WTC11 (cell line): ENCODE results near the gene HBA2. TPM values are rescaled to one million over a fixed set of nuclear protein-coding genes. Genes with fewer than 3 reads are reported as not detected.

Experiments
- ATAC-seq: fragments of 200-7000 bp; cut with Tn5 transposase; 2 replicates; pipeline ENCODE4 v1.10.0; 2021; ENCODE audit warnings: mild to moderate bottlenecking, moderate library complexity
- CTCF ChIA-PET: fragments of 300-600 bp; sonication (Branson Sonifier 250); formaldehyde crosslinking; loops from one replicate; lab custom pipeline; 2021; ENCODE audit warnings: antibody characterized with exemption; lab: Charles Lee
- POLR2A ChIA-PET: fragments of 350-600 bp; sonication (Branson Sonifier 250); formaldehyde crosslinking; loops from one replicate; lab custom pipeline; 2021; ENCODE audit warnings: antibody characterized with exemption; lab: Charles Lee
- DNase-seq: peaks from one replicate; pipeline ENCODE4 v3.0.0; 2021; ENCODE audit warnings: low spot score
- H3K27ac Mint-ChIP-seq: 2 replicates; pipeline ENCODE4 v1.8.0; 2021; ENCODE audit warnings: mixed read lengths
- H3K27me3 Mint-ChIP-seq: 2 replicates; pipeline ENCODE4 v1.8.0; 2021; ENCODE audit warnings: low read depth, mild to moderate bottlenecking, moderate library complexity, mixed read lengths
- H3K36me3 Mint-ChIP-seq: 2 replicates; pipeline ENCODE4 v1.8.0; 2021; ENCODE audit warnings: mixed read lengths
- H3K4me1 Mint-ChIP-seq: 2 replicates; pipeline ENCODE4 v1.8.0; 2022; ENCODE audit warnings: mixed read lengths
- H3K4me3 Mint-ChIP-seq: 2 replicates; pipeline ENCODE4 v1.8.0; 2021; ENCODE audit warnings: mild to moderate bottlenecking, moderate library complexity, mixed read lengths
- H3K9me3 Mint-ChIP-seq: 2 replicates; pipeline ENCODE4 v1.8.0; 2021; ENCODE audit warnings: mixed read lengths
- ATF1 ChIP-seq: sonication (generic); formaldehyde crosslinking; IDR thresholded peaks from 2 replicates; pipeline ENCODE4 v1.8.1; 2023; ENCODE audit warnings: mild to moderate bottlenecking, moderate library complexity, missing genetic modification reagents
- GABPB1 ChIP-seq: sonication (generic); formaldehyde crosslinking; IDR thresholded peaks from 2 replicates; pipeline ENCODE4 v1.8.1; 2023; ENCODE audit warnings: mild to moderate bottlenecking, missing genetic modification reagents
- HMGA2 ChIP-seq: fragments of 250-450 bp; sonication (Bioruptor Pico); IDR thresholded peaks from 2 replicates; pipeline ENCODE4 v1.4.0; 2021; ENCODE audit warnings: mild to moderate bottlenecking, moderate library complexity
- IRF2 ChIP-seq: sonication (generic); formaldehyde crosslinking; IDR thresholded peaks from 2 replicates; pipeline ENCODE4 v1.8.0; 2022; ENCODE audit warnings: low read depth, missing genetic modification reagents, borderline replicate concordance
- OVOL2 ChIP-seq: fragments of 250-450 bp; sonication (Bioruptor Pico); IDR thresholded peaks from 2 replicates; pipeline ENCODE4 v1.9.0; 2021; ENCODE audit warnings: mild to moderate bottlenecking, borderline replicate concordance
- RELA ChIP-seq: sonication (generic); formaldehyde crosslinking; IDR thresholded peaks from 2 replicates; pipeline ENCODE4 v1.8.1; 2022; ENCODE audit warnings: missing genetic modification reagents, mild to moderate bottlenecking, borderline replicate concordance
- SMAD3 ChIP-seq: sonication (generic); formaldehyde crosslinking; IDR thresholded peaks from 2 replicates; pipeline ENCODE4 v1.8.0; 2022; ENCODE audit warnings: missing genetic modification reagents, mild to moderate bottlenecking, borderline replicate concordance
- TCF7 ChIP-seq: sonication (generic); formaldehyde crosslinking; IDR thresholded peaks from 2 replicates; pipeline ENCODE4 v1.8.0; 2022; ENCODE audit warnings: mild to moderate bottlenecking, low read depth, missing genetic modification reagents, moderate library complexity
- ZBTB21 ChIP-seq: sonication (generic); formaldehyde crosslinking; IDR thresholded peaks from 2 replicates; pipeline ENCODE4 v1.8.1; 2023; ENCODE audit warnings: mild to moderate bottlenecking, missing genetic modification reagents, borderline replicate concordance
- ZNF219 ChIP-seq: sonication (generic); formaldehyde crosslinking; IDR thresholded peaks from 2 replicates; pipeline ENCODE4 v1.8.0; 2023; ENCODE audit warnings: missing genetic modification reagents, mild to moderate bottlenecking, borderline replicate concordance
- ZNF232 ChIP-seq: sonication (generic); formaldehyde crosslinking; IDR thresholded peaks from 2 replicates; pipeline ENCODE4 v1.8.0; 2022; ENCODE audit warnings: mild to moderate bottlenecking, missing genetic modification reagents
- ZNF263 ChIP-seq: sonication (generic); formaldehyde crosslinking; IDR thresholded peaks from 2 replicates; pipeline ENCODE4 v1.8.1; 2022; ENCODE audit warnings: low read depth, mild to moderate bottlenecking, moderate library complexity, missing genetic modification reagents
- ZNF416 ChIP-seq: fragments of 250-450 bp; sonication (Bioruptor Pico); IDR thresholded peaks from 2 replicates; pipeline ENCODE4 v1.9.0; 2021; ENCODE audit warnings: mild to moderate bottlenecking, inconsistent platforms
- total RNA-seq: library from RNA; stranded (reverse); gene quantifications from 3 replicates; pipeline ENCODE4 v1.2.3, GENCODE V29; 2021
- TF ChIP-seq, protein P1 (sequence below): sonication (generic); formaldehyde crosslinking; IDR thresholded peaks from 2 replicates; pipeline ENCODE4 v1.8.1; 2023; ENCODE audit warnings: mild to moderate bottlenecking, missing genetic modification reagents
- TF ChIP-seq, protein P2 (sequence below): sonication (generic); formaldehyde crosslinking; conservative IDR thresholded peaks from 2 replicates; pipeline ENCODE4 v1.8.1; 2022; ENCODE audit warnings: mild to moderate bottlenecking, missing genetic modification reagents
- TF ChIP-seq, protein P3 (sequence below): fragments of 250-450 bp; sonication (Bioruptor Pico); IDR thresholded peaks from 2 replicates; pipeline ENCODE4 v1.8.0; 2021; ENCODE audit warnings: mild to moderate bottlenecking
- TF ChIP-seq, protein P4 (sequence below): fragments of 250-450 bp; sonication (Bioruptor Pico); IDR thresholded peaks from 2 replicates; pipeline ENCODE4 v1.9.0; 2021; ENCODE audit warnings: mild to moderate bottlenecking, borderline replicate concordance
- TF ChIP-seq, protein P5 (sequence below): sonication (generic); formaldehyde crosslinking; conservative IDR thresholded peaks from 2 replicates; pipeline ENCODE4 v1.8.1; 2023; ENCODE audit warnings: mild to moderate bottlenecking, low read depth, missing genetic modification reagents, moderate library complexity

HBA2 gene
- total RNA-seq, 1 experiment from 2014 or later, result 2.4 TPM

DNA sequence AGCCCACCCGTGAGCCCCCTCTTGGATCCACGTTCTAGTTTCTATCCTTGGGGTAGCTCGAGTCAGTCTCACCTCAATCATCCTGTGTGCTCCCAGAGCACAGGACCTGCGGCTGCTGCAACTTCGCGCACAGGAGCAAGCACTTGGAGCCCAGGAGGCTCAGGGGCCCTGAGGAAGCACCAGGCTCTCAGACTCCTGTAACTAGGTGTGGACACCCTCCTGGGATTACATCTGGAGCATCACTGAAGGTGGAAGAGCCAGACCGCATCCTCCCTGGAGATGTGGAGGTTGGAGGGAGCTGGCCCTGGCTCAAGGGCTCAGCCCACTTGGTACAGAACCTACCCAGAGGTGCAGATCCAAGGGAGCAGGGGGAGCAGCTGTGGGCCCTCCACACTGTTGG is 10.3 kb downstream of the HBA2 start:
- TF ChIP-seq IRF2, result no peak
- no peak for TF ChIP-seq ATF1
- TF ChIP-seq, protein P1, sequence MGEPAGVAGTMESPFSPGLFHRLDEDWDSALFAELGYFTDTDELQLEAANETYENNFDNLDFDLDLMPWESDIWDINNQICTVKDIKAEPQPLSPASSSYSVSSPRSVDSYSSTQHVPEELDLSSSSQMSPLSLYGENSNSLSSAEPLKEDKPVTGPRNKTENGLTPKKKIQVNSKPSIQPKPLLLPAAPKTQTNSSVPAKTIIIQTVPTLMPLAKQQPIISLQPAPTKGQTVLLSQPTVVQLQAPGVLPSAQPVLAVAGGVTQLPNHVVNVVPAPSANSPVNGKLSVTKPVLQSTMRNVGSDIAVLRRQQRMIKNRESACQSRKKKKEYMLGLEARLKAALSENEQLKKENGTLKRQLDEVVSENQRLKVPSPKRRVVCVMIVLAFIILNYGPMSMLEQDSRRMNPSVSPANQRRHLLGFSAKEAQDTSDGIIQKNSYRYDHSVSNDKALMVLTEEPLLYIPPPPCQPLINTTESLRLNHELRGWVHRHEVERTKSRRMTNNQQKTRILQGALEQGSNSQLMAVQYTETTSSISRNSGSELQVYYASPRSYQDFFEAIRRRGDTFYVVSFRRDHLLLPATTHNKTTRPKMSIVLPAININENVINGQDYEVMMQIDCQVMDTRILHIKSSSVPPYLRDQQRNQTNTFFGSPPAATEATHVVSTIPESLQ, result no peak
- H3K27me3 Mint-ChIP-seq, result peaks cover 28% of the 10 kb centered on the region
- no peaks in the 10 kb centered on the region for H3K9me3 Mint-ChIP-seq
- no peak overlapping the region for H3K4me3 Mint-ChIP-seq
- DNase-seq (no peak), ATAC-seq (no peak)
- ChIA-PET POLR2A (no interaction called here), CTCF (interaction anchor here (0.6 to 4.8 kb wide), 6 partner anchors 65 to 170 kb away, joined by 3 to 50 read pairs (median 8); no protein-coding TSS in a partner anchor)
- peak overlapping the region; percentile 81 for H3K27ac Mint-ChIP-seq
- peaks cover 8% of the 10 kb centered on the region for H3K36me3 Mint-ChIP-seq
- H3K4me1 Mint-ChIP-seq, result no peaks in the 10 kb centered on the region

DNA sequence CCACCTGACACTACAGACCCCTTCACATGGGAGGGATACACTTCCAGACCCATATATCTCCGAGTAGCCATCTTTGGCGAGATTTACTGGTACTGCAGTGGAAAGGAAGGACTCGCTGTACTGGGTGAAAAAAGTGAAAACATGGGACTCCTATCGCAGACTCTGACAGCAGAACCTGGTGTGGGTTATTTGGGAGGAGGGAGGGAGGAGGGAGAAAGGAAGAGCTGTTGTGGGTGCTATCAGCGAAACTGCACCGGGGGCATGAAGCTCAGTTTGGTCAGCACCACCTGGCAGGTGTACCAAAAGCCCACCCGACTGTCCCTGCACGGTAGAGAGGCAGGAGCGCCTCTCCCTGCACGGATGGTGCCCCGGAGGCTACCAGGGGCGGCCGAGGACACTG is 12.5 kb downstream of the HBA2 start:
- H3K27ac Mint-ChIP-seq, result no peak overlapping the region
- no peaks in the 10 kb centered on the region for H3K4me1 Mint-ChIP-seq
- no peaks in the 10 kb centered on the region for H3K9me3 Mint-ChIP-seq
- H3K27me3 Mint-ChIP-seq, result peaks cover 6% of the 10 kb centered on the region
- DNase-seq (no peak), ATAC-seq (no peak)
- H3K36me3 Mint-ChIP-seq, result peaks cover 27% of the 10 kb centered on the region
- TF ChIP-seq, protein P2, sequence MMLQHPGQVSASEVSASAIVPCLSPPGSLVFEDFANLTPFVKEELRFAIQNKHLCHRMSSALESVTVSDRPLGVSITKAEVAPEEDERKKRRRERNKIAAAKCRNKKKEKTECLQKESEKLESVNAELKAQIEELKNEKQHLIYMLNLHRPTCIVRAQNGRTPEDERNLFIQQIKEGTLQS (CRISPR knock-in tag), result no peak
- TF ChIP-seq GABPB1 (CRISPR knock-in tag), result no peak
- TF ChIP-seq, protein P3, sequence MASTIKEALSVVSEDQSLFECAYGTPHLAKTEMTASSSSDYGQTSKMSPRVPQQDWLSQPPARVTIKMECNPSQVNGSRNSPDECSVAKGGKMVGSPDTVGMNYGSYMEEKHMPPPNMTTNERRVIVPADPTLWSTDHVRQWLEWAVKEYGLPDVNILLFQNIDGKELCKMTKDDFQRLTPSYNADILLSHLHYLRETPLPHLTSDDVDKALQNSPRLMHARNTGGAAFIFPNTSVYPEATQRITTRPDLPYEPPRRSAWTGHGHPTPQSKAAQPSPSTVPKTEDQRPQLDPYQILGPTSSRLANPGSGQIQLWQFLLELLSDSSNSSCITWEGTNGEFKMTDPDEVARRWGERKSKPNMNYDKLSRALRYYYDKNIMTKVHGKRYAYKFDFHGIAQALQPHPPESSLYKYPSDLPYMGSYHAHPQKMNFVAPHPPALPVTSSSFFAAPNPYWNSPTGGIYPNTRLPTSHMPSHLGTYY, result no peak
- TF ChIP-seq ZBTB21, result no peak
- TF ChIP-seq ZNF232 (CRISPR knock-in tag), result no peak
- TF ChIP-seq, protein P4, sequence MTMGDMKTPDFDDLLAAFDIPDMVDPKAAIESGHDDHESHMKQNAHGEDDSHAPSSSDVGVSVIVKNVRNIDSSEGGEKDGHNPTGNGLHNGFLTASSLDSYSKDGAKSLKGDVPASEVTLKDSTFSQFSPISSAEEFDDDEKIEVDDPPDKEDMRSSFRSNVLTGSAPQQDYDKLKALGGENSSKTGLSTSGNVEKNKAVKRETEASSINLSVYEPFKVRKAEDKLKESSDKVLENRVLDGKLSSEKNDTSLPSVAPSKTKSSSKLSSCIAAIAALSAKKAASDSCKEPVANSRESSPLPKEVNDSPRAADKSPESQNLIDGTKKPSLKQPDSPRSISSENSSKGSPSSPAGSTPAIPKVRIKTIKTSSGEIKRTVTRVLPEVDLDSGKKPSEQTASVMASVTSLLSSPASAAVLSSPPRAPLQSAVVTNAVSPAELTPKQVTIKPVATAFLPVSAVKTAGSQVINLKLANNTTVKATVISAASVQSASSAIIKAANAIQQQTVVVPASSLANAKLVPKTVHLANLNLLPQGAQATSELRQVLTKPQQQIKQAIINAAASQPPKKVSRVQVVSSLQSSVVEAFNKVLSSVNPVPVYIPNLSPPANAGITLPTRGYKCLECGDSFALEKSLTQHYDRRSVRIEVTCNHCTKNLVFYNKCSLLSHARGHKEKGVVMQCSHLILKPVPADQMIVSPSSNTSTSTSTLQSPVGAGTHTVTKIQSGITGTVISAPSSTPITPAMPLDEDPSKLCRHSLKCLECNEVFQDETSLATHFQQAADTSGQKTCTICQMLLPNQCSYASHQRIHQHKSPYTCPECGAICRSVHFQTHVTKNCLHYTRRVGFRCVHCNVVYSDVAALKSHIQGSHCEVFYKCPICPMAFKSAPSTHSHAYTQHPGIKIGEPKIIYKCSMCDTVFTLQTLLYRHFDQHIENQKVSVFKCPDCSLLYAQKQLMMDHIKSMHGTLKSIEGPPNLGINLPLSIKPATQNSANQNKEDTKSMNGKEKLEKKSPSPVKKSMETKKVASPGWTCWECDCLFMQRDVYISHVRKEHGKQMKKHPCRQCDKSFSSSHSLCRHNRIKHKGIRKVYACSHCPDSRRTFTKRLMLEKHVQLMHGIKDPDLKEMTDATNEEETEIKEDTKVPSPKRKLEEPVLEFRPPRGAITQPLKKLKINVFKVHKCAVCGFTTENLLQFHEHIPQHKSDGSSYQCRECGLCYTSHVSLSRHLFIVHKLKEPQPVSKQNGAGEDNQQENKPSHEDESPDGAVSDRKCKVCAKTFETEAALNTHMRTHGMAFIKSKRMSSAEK (CRISPR knock-in tag), result no peak
- no peak for TF ChIP-seq ZNF263 (CRISPR knock-in tag)
- TF ChIP-seq ATF1, result no peak
- TF ChIP-seq HMGA2 (CRISPR knock-in tag), result no peak
- no peak for TF ChIP-seq ZNF416
- TF ChIP-seq, protein P5, sequence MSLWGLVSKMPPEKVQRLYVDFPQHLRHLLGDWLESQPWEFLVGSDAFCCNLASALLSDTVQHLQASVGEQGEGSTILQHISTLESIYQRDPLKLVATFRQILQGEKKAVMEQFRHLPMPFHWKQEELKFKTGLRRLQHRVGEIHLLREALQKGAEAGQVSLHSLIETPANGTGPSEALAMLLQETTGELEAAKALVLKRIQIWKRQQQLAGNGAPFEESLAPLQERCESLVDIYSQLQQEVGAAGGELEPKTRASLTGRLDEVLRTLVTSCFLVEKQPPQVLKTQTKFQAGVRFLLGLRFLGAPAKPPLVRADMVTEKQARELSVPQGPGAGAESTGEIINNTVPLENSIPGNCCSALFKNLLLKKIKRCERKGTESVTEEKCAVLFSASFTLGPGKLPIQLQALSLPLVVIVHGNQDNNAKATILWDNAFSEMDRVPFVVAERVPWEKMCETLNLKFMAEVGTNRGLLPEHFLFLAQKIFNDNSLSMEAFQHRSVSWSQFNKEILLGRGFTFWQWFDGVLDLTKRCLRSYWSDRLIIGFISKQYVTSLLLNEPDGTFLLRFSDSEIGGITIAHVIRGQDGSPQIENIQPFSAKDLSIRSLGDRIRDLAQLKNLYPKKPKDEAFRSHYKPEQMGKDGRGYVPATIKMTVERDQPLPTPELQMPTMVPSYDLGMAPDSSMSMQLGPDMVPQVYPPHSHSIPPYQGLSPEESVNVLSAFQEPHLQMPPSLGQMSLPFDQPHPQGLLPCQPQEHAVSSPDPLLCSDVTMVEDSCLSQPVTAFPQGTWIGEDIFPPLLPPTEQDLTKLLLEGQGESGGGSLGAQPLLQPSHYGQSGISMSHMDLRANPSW (CRISPR knock-in tag), result no peak
- no peak for TF ChIP-seq TCF7 (CRISPR knock-in tag)
- TF ChIP-seq SMAD3 (CRISPR knock-in tag), result no peak
- TF ChIP-seq RELA (CRISPR knock-in tag), result no peak
- TF ChIP-seq ZNF219 (CRISPR knock-in tag), result no peak
- no peak for TF ChIP-seq OVOL2 (CRISPR knock-in tag)
- ChIA-PET POLR2A (no interaction called here), CTCF (interaction anchor here (1.9 kb wide), 1 partner anchor 67 kb away, joined by 6 read pairs; no protein-coding TSS in a partner anchor)
- H3K4me3 Mint-ChIP-seq, result no peak overlapping the region
